ENCODE data around the gene SPIB. TPM values are rescaled to one million over a fixed set of nuclear protein-coding genes. Genes with fewer than 3 reads are reported as not detected.

The SPIB gene
- polyA plus RNA-seq, 2 donors, result 0.06 to 0.22 TPM

DNA sequence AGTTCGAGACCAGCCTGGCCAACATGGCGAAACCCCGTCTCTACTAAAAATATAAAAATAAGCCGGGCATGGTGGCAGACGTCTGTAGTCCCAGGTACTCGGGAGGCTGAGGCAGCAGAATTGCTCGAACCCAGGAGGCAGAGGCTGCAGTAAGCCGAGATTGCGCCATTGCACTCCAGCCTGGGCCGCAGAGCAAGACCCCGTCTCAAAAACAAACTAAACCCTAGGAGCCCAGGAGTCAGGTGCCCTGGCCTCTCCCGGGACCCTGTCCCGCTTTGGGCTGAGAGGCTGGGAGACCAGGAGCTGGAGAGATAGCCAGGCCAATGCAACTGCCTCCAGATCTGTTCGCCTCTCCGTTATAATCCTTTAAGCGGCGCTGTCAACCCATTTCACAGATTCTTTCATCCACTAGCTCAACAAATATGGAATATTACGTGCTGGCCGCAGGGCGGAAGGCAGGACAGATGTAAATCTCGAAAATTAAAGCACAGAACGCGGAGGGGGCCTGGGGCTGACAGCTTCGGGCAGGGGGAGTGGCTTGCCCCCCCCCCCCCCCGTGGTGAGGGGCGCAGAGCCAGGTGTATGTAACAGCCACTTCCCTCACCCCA, 8.7 kb downstream of the SPIB start:
- H3K27me3 ChIP-seq (ENCODE audit: control insufficient read depth in 1 of 2, insufficient read depth in 2 of 2, low read length in 2 of 2), result no peaks in the 10 kb centered on the region
- H3K27ac ChIP-seq (ENCODE audit: low read depth in 2 of 2, low read length in 1 of 2), result peak overlapping the region in 1 of 2 donors; percentile 17
- peaks cover 0 to 4% of the 10 kb centered on the region in 2 donors for H3K4me1 ChIP-seq (ENCODE audit: control insufficient read depth in 2 of 2, insufficient read depth in 2 of 2, low read length in 1 of 2)
- WGBS, 2 donors, result 76 to 86% methylated on average over 24 to 26 of the region's 26 CpGs
- H3K4me3 ChIP-seq (ENCODE audit: low read depth in 1 of 2, low read length in 2 of 2), result peak overlapping the region; percentile 17 to 27
- no peaks in the 10 kb centered on the region for H3K36me3 ChIP-seq (ENCODE audit: control insufficient read depth in 2 of 2, insufficient read depth in 2 of 2, low read length in 1 of 2)
- no peaks in the 10 kb centered on the region for H3K9me3 ChIP-seq (ENCODE audit: control insufficient read depth in 2 of 2, insufficient read depth in 1 of 2, low read depth in 1 of 2, low read length in 1 of 2)

DNA sequence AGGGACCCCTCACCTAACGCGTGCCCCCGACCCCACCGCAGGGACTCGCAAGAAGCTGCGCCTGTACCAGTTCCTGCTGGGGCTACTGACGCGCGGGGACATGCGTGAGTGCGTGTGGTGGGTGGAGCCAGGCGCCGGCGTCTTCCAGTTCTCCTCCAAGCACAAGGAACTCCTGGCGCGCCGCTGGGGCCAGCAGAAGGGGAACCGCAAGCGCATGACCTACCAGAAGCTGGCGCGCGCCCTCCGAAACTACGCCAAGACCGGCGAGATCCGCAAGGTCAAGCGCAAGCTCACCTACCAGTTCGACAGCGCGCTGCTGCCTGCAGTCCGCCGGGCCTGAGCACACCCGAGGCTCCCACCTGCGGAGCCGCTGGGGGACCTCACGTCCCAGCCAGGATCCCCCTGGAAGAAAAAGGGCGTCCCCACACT, 9.3 kb downstream of the SPIB start:
- peak overlapping the region in 1 of 2 donors; percentile 17 for H3K27ac ChIP-seq (ENCODE audit: low read depth in 2 of 2, low read length in 1 of 2)
- peaks cover 0 to 4% of the 10 kb centered on the region in 2 donors for H3K4me1 ChIP-seq (ENCODE audit: control insufficient read depth in 2 of 2, insufficient read depth in 2 of 2, low read length in 1 of 2)
- H3K36me3 ChIP-seq (ENCODE audit: control insufficient read depth in 2 of 2, insufficient read depth in 2 of 2, low read length in 1 of 2), result no peaks in the 10 kb centered on the region
- no peaks in the 10 kb centered on the region for H3K9me3 ChIP-seq (ENCODE audit: control insufficient read depth in 2 of 2, insufficient read depth in 1 of 2, low read depth in 1 of 2, low read length in 1 of 2)
- WGBS, 2 donors, result 8 to 11% methylated on average over 37 to 38 of the region's 38 CpGs
- H3K4me3 ChIP-seq (ENCODE audit: low read depth in 1 of 2, low read length in 2 of 2), result peak overlapping the region; percentile 17 to 27
- H3K27me3 ChIP-seq (ENCODE audit: control insufficient read depth in 1 of 2, insufficient read depth in 2 of 2, low read length in 2 of 2), result no peaks in the 10 kb centered on the region

DNA sequence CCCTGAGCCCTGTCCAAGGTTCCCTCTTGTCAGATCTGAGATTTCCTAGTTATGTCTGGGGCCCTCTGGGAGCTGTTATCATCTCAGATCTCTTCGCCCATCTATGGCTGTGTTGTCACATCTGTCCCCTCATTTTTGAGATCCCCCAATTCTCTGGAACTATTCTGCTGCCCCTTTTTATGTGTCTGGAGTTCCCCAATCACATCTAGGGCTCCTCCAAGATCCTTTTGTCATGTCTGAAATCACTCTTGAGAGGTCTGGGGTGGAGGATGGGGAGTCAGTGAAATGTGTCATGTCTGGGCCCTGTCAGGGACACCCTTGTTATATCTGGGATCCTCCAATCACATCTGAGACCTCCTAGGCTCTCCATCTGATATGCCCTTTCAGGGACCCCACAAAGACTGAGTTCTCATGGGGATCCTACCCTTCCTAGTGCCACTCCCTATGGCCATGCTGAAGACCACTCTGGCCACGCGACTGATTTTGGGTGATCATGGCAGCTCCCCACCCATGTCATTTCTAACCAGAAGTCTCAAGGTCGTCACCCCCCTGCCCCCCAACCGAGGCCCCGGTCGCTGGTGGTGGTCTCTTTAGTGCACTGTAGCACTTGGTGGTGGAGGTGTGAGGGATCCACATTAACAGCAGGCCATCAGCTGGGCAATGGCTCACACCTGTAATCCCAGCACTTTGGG, 10.2 kb downstream of the SPIB start:
- H3K27ac ChIP-seq (ENCODE audit: low read depth in 2 of 2, low read length in 1 of 2), result no peak overlapping the region
- WGBS, 2 donors, result 84% methylated on average over 7 of the region's 7 CpGs
- H3K4me1 ChIP-seq (ENCODE audit: control insufficient read depth in 2 of 2, insufficient read depth in 2 of 2, low read length in 1 of 2), result peaks cover 0 to 4% of the 10 kb centered on the region in 2 donors
- no peak overlapping the region for H3K4me3 ChIP-seq (ENCODE audit: low read depth in 1 of 2, low read length in 2 of 2)
- H3K36me3 ChIP-seq (ENCODE audit: control insufficient read depth in 2 of 2, insufficient read depth in 2 of 2, low read length in 1 of 2), result no peaks in the 10 kb centered on the region
- H3K9me3 ChIP-seq (ENCODE audit: control insufficient read depth in 2 of 2, insufficient read depth in 1 of 2, low read depth in 1 of 2, low read length in 1 of 2), result no peaks in the 10 kb centered on the region
- H3K27me3 ChIP-seq (ENCODE audit: control insufficient read depth in 1 of 2, insufficient read depth in 2 of 2, low read length in 2 of 2), result no peaks in the 10 kb centered on the region

DNA sequence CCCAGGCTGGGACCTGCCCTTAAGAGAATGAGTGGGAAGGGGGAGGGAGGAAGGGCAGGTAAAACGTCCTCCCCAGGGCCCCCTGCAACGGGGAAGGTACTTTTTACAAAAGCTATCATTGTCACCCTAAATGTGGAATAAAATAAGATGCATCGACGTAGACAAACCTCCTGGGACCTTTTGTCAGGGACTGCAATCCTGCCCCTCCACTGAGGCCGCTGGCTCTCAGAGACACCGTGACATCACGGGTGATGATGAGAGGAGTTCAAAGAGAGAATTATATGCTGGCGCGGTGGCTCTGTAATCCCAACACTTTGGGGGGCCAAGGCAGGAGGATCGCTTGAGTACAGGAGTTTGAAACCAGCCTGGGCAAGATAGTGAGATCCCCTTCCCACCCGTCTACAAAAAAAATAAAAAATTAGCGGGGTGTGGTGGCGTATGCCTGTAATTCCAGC, 12.2 kb downstream of the SPIB start:
- no peaks in the 10 kb centered on the region for H3K36me3 ChIP-seq (ENCODE audit: control insufficient read depth in 2 of 2, insufficient read depth in 2 of 2, low read length in 1 of 2)
- H3K4me3 ChIP-seq (ENCODE audit: low read depth in 1 of 2, low read length in 2 of 2), result peak overlapping the region in 1 of 2 donors; percentile 62
- H3K27me3 ChIP-seq (ENCODE audit: control insufficient read depth in 1 of 2, insufficient read depth in 2 of 2, low read length in 2 of 2), result no peaks in the 10 kb centered on the region
- no peak overlapping the region for H3K27ac ChIP-seq (ENCODE audit: low read depth in 2 of 2, low read length in 1 of 2)
- peaks cover 0 to 4% of the 10 kb centered on the region in 2 donors for H3K4me1 ChIP-seq (ENCODE audit: control insufficient read depth in 2 of 2, insufficient read depth in 2 of 2, low read length in 1 of 2)
- 33% methylated on average over 13 of the region's 13 CpGs for WGBS, 2 donors
- no peaks in the 10 kb centered on the region for H3K9me3 ChIP-seq (ENCODE audit: control insufficient read depth in 2 of 2, insufficient read depth in 1 of 2, low read depth in 1 of 2, low read length in 1 of 2)

GRCh38 chr19:50431343-50432220, 12.8 kb downstream of the SPIB start:
- peak overlapping the region; percentile 56 to 62 for H3K4me3 ChIP-seq (ENCODE audit: low read depth in 1 of 2, low read length in 2 of 2)
- H3K4me1 ChIP-seq (ENCODE audit: control insufficient read depth in 2 of 2, insufficient read depth in 2 of 2, low read length in 1 of 2), result peaks cover 0 to 4% of the 10 kb centered on the region in 2 donors
- WGBS, 2 donors, result 1 to 2% methylated on average over 47 to 54 of the region's 54 CpGs
- peak overlapping the region; percentile 62 to 68 for H3K27ac ChIP-seq (ENCODE audit: low read depth in 2 of 2, low read length in 1 of 2)
- H3K27me3 ChIP-seq (ENCODE audit: control insufficient read depth in 1 of 2, insufficient read depth in 2 of 2, low read length in 2 of 2), result no peaks in the 10 kb centered on the region
- H3K36me3 ChIP-seq (ENCODE audit: control insufficient read depth in 2 of 2, insufficient read depth in 2 of 2, low read length in 1 of 2), result no peaks in the 10 kb centered on the region
- no peaks in the 10 kb centered on the region for H3K9me3 ChIP-seq (ENCODE audit: control insufficient read depth in 2 of 2, insufficient read depth in 1 of 2, low read depth in 1 of 2, low read length in 1 of 2)

DNA sequence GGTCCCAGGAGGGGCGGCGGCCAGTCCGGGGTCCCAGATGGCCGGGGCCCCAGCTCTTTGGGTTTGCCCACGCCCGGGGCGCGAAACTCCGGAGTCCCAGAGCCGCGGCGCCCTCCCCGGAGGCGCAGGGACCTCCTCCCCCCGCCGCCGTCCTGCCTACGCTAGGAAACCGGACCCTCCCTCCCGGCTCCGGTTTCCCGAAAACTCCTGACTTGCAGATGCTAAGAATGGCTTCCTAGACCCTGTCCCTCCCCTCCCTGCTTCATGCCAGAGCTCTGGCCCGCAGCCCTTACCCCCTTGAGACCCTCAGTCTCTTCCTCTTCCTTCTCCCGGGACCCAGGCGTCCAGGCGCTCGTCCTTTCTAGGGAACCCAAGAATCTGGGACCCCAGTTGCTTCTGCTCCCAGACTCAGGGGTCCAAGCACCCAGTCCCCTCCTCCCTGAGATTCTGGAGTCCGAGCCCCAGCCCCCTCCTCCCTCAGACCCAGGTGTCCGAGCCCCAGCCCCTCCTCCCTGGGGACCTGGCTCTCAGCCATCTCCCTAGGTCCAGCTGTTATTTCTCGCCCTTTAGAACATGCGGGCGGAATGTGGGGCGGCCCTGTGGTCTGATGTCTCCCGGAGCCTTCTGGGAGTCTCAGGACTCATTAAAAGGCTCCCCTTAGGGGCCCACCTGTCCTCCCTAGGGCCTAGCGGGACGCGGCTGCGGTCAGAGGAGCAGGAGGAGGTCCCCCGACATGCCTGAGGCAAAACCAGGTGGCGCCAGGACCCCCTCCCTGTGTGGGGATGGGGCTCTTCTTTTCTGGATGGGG, 13.7 kb downstream of the SPIB start, which contains the start of gene MYBPC2:
MYBPC2 (plus strand) TSS at position 672 of the 808 bp plus-strand sequence; CDS start at position 734, 62 bp downstream.
- Histone ChIP-seq H3K36me3 (ENCODE audit: control insufficient read depth in 2 of 2, insufficient read depth in 2 of 2, low read length in 1 of 2) (no peaks in the 10 kb centered on the region), H3K9me3 (ENCODE audit: control insufficient read depth in 2 of 2, insufficient read depth in 1 of 2, low read depth in 1 of 2, low read length in 1 of 2) (no peaks in the 10 kb centered on the region), H3K27me3 (ENCODE audit: control insufficient read depth in 1 of 2, insufficient read depth in 2 of 2, low read length in 2 of 2) (no peaks in the 10 kb centered on the region), H3K4me3 (ENCODE audit: low read depth in 1 of 2, low read length in 2 of 2) (peak within 1 kb of the TSS; percentile 56 to 62), H3K4me1 (ENCODE audit: control insufficient read depth in 2 of 2, insufficient read depth in 2 of 2, low read length in 1 of 2) (peaks cover 0 to 4% of the 10 kb centered on the region in 2 donors), H3K27ac (ENCODE audit: low read depth in 2 of 2, low read length in 1 of 2) (peak within 1 kb of the TSS; percentile 62 to 68)
- WGBS, 2 donors, result 4% methylated on average over 34 to 40 of the region's 40 CpGs

- no peaks in the 10 kb centered on the region for H3K4me1 ChIP-seq (ENCODE audit: control insufficient read depth in 2 of 2, insufficient read depth in 2 of 2, low read length in 1 of 2)
- H3K9me3 ChIP-seq (ENCODE audit: control insufficient read depth in 2 of 2, insufficient read depth in 1 of 2, low read depth in 1 of 2, low read length in 1 of 2), result peaks cover 0 to 2% of the 10 kb centered on the region in 2 donors
- no peak overlapping the region for H3K27ac ChIP-seq (ENCODE audit: low read depth in 2 of 2, low read length in 1 of 2)
- H3K36me3 ChIP-seq (ENCODE audit: control insufficient read depth in 2 of 2, insufficient read depth in 2 of 2, low read length in 1 of 2), result no peaks in the 10 kb centered on the region
- 75 to 84% methylated on average over 19 of the region's 19 CpGs for WGBS, 2 donors
- no peak overlapping the region for H3K4me3 ChIP-seq (ENCODE audit: low read depth in 1 of 2, low read length in 2 of 2)
- H3K27me3 ChIP-seq (ENCODE audit: control insufficient read depth in 1 of 2, insufficient read depth in 2 of 2, low read length in 2 of 2), result no peaks in the 10 kb centered on the region
These were observed 14.8 kb downstream of the SPIB start for GRCh38 chr19:50433201-50434180.

DNA sequence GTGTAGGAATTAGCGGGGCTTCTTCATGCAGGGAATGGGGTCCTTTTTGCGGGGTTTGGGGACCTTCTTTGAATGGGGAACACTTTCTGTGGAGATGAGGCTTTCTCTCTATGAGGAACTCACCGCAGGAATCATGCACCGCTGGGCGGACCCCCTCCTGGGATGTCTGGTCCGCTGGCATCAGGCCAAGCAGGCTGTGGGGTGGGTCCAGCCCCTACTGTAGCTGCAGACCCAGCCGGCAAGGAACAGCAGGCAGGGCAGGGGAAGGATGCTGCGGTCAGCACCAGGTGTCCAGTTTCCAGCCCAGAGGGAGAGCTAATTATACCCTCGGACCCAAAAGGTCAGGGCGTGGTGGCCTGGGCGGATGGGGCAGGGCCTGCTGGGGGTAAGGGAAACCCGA, 15.8 kb downstream of the SPIB start:
- Histone ChIP-seq H3K36me3 (ENCODE audit: control insufficient read depth in 2 of 2, insufficient read depth in 2 of 2, low read length in 1 of 2) (no peaks in the 10 kb centered on the region), H3K27ac (ENCODE audit: low read depth in 2 of 2, low read length in 1 of 2) (no peak overlapping the region), H3K4me3 (ENCODE audit: low read depth in 1 of 2, low read length in 2 of 2) (no peak overlapping the region), H3K9me3 (ENCODE audit: control insufficient read depth in 2 of 2, insufficient read depth in 1 of 2, low read depth in 1 of 2, low read length in 1 of 2) (peaks cover 0 to 2% of the 10 kb centered on the region in 2 donors), H3K4me1 (ENCODE audit: control insufficient read depth in 2 of 2, insufficient read depth in 2 of 2, low read length in 1 of 2) (no peaks in the 10 kb centered on the region), H3K27me3 (ENCODE audit: control insufficient read depth in 1 of 2, insufficient read depth in 2 of 2, low read length in 2 of 2) (no peaks in the 10 kb centered on the region)
- WGBS, 2 donors, result 30 to 46% methylated on average over 12 of the region's 12 CpGs
